PC-3 (cell line): ENCODE measurements around the gene DRD3. TPM values are rescaled to one million over a fixed set of nuclear protein-coding genes. Genes with fewer than 3 reads are reported as not detected.

Experiments
- ATAC-seq: fragments of 200-7000 bp; cut with Tn5 transposase; 2 replicates; pipeline ENCODE4 v1.9.1; 2020; ENCODE audit warnings: mild to moderate bottlenecking, moderate library complexity
- BruUV-seq: library from RNA; stranded (reverse); fragments of 400-500 nt; replicated peaks from 2 replicates; lab custom pipeline; 2021; lab: Mats Ljungman, UMichigan
- CTCF ChIA-PET: fragments of 300-600 bp; sonication (Branson Sonifier 250); formaldehyde crosslinking; loops from one replicate; lab custom pipeline; 2022; ENCODE audit warnings: antibody characterized with exemption; lab: Charles Lee
- POLR2A ChIA-PET: fragments of 300-600 bp; sonication (Branson Sonifier 250); formaldehyde crosslinking; loops from one replicate; lab custom pipeline; 2022; ENCODE audit warnings: antibody characterized with exemption; ENCODE audit not compliant: unreplicated experiment; lab: Charles Lee
- DNase-seq: peaks from one replicate; pipeline ENCODE4 v3.0.0-alpha.2; 2015
- H2AFZ ChIP-seq: fragments of 300-600 bp; sonication (generic); 2 replicates; pipeline ENCODE4 v1.6.0; 2016; ENCODE audit warnings: antibody characterized with exemption, low read length
- H3F3A ChIP-seq: fragments of 300-600 bp; sonication (generic); one replicate; pipeline ENCODE4 v1.6.0; 2017; ENCODE audit warnings: antibody characterized with exemption, low read length, control low read depth, mild to moderate bottlenecking; ENCODE audit not compliant: unreplicated experiment
- H3K27ac ChIP-seq: fragments of 300-600 bp; sonication (generic); 2 replicates; pipeline ENCODE4 v1.5.1; 2016; ENCODE audit warnings: mild to moderate bottlenecking, low read length
- H3K27me3 ChIP-seq: fragments of 300-600 bp; sonication (generic); 2 replicates; pipeline ENCODE4 v1.6.1; 2016; ENCODE audit warnings: low read length, mixed read lengths
- H3K36me3 ChIP-seq: fragments of 300-600 bp; sonication (generic); 2 replicates; pipeline ENCODE4 v1.6.1; 2016; ENCODE audit warnings: low read depth, mixed run types, low read length, mixed read lengths
- H3K4me1 ChIP-seq: fragments of 300-600 bp; sonication (generic); 2 replicates; pipeline ENCODE4 v1.5.1; 2016; ENCODE audit warnings: low read length; ENCODE audit not compliant: insufficient read depth
- H3K4me2 ChIP-seq: fragments of 300-600 bp; sonication (generic); 2 replicates; pipeline ENCODE4 v1.6.0; 2016; ENCODE audit warnings: low read length
- H3K4me3 ChIP-seq: fragments of 300-600 bp; sonication (generic); 2 replicates; pipeline ENCODE4 v1.5.1; 2016; ENCODE audit warnings: mild to moderate bottlenecking, low read length, mixed read lengths
- H3K79me2 ChIP-seq: fragments of 300-600 bp; sonication (generic); 2 replicates; pipeline ENCODE4 v1.6.1; 2017; ENCODE audit warnings: low read length, mixed read lengths
- H3K9ac ChIP-seq: fragments of 300-600 bp; sonication (generic); 2 replicates; pipeline ENCODE4 v1.6.0; 2016; ENCODE audit warnings: mild to moderate bottlenecking, low read length
- H3K9me2 ChIP-seq: fragments of 300-600 bp; sonication (generic); replicated peaks from 2 replicates; pipeline ENCODE4 v1.6.1; 2016; ENCODE audit warnings: mixed run types, low read length, mixed read lengths
- H3K9me3 ChIP-seq: fragments of 300-600 bp; sonication (generic); 2 replicates; pipeline ENCODE4 v1.6.1; 2016; ENCODE audit warnings: low read length, mixed read lengths
- H4K20me1 ChIP-seq: fragments of 300-600 bp; sonication (generic); 2 replicates; pipeline ENCODE4 v1.6.1; 2016; ENCODE audit warnings: low read length, mixed read lengths
- EZH2 ChIP-seq: fragments of 300-600 bp; sonication (generic); IDR thresholded peaks from one replicate; pipeline ENCODE4 v1.6.1; 2017; ENCODE audit warnings: antibody characterized with exemption, mild to moderate bottlenecking, low read length; ENCODE audit not compliant: unreplicated experiment
- EZH2phosphoT487 ChIP-seq: fragments of 300-600 bp; sonication (generic); IDR thresholded peaks from 2 replicates; pipeline ENCODE4 v1.6.1; 2018; ENCODE audit warnings: mild to moderate bottlenecking, antibody characterized with exemption, low read length, borderline replicate concordance
- intact Hi-C: fragments of 100-400 bp; cut with micrococcal nuclease; formaldehyde crosslinking; loops from 2 replicates; pipeline ENCODE4 v1.9.0; 2023
- total RNA-seq: library from RNA; depleted of rRNA; stranded (reverse); fragments of >200 nt; gene quantifications from 2 replicates; pipeline ENCODE4 v1.2.3, GENCODE V29; 2014
- TF ChIP-seq, protein P1 (sequence below): fragments of 300-600 bp; sonication (generic); conservative IDR thresholded peaks from 2 replicates; pipeline ENCODE4 v1.5.1; 2017; ENCODE audit warnings: antibody characterized with exemption, low read depth, mild to moderate bottlenecking, low read length

The DRD3 gene
- total RNA-seq, 1 experiment from 2014 or later = not detected

DNA sequence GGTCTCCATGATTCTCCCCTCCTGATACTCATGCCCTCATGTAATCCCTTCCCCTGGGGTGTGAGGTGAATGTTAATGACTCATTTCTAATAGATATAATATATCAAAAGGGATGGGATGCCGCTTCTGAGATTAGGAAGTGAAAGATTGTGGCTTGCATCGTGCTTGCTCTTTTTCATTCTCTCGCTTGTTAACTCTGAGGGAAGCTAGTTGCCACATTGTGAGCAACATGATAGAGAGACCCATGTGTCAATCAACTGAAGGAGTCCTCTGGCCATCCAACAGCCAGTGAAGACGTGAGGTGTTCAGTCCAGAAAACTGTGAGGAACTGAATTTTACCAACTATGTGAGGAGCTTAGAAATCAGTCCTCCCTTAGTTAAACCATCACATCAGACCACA lies 28.9 kb upstream of the DRD3 start:
- H4K20me1 ChIP-seq = no peaks in the 10 kb centered on the region
- POLR2A ChIA-PET = no interaction called here
- no peaks in the 10 kb centered on the region for H3K79me2 ChIP-seq
- no peak overlapping the region for H3K4me2 ChIP-seq
- no peak overlapping the region for H3K27ac ChIP-seq
- CTCF ChIA-PET = no interaction called here
- H3F3A ChIP-seq = no peaks in the 10 kb centered on the region
- H3K9me2 ChIP-seq = no peaks in the 10 kb centered on the region; the same call in 1 of the 2 replicates
- H3K36me3 ChIP-seq = no peaks in the 10 kb centered on the region
- H3K9ac ChIP-seq = no peak overlapping the region
- intact Hi-C loops = no loop called here
- H3K27me3 ChIP-seq = peaks cover 21% of the 10 kb centered on the region; the same call in 1 of the 2 replicates
- H3K9me3 ChIP-seq = no peaks in the 10 kb centered on the region
- DNase-seq (no peak), ATAC-seq (no peak)
- H3K4me3 ChIP-seq = no peak overlapping the region
- BruUV-seq = no TSS peak
- no peaks in the 10 kb centered on the region for H3K4me1 ChIP-seq
- no peak for TF ChIP-seq EZH2phosphoT487
- TF ChIP-seq, protein P1, sequence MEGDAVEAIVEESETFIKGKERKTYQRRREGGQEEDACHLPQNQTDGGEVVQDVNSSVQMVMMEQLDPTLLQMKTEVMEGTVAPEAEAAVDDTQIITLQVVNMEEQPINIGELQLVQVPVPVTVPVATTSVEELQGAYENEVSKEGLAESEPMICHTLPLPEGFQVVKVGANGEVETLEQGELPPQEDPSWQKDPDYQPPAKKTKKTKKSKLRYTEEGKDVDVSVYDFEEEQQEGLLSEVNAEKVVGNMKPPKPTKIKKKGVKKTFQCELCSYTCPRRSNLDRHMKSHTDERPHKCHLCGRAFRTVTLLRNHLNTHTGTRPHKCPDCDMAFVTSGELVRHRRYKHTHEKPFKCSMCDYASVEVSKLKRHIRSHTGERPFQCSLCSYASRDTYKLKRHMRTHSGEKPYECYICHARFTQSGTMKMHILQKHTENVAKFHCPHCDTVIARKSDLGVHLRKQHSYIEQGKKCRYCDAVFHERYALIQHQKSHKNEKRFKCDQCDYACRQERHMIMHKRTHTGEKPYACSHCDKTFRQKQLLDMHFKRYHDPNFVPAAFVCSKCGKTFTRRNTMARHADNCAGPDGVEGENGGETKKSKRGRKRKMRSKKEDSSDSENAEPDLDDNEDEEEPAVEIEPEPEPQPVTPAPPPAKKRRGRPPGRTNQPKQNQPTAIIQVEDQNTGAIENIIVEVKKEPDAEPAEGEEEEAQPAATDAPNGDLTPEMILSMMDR = no peak
- TF ChIP-seq EZH2 = no peak
- H2AFZ ChIP-seq = no peak overlapping the region

DNA sequence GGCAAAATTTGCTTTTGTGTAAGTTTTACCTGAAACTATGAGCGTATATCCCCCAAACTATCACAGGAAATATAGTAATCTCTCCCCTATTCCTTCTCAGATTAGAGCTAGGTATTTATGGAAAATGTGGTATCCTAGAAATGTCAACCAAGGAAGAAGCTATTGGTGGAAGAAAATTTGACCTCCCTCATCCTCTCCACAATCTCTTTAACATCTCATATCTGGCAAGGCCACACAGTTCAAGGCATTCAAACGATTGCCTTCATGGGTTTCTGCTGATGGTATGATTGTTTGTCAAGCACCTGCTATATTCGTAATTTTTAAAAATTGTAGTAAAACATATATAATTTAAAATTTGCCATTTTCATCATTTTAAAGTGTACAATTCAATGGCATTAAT lies 27.5 kb upstream of the DRD3 start:
- Histone ChIP-seq H2AFZ (no peak overlapping the region), H3F3A (no peaks in the 10 kb centered on the region), H3K27ac (no peak overlapping the region), H3K9me2 (no peaks in the 10 kb centered on the region; the same call in 1 of the 2 replicates), H3K9ac (no peak overlapping the region), H3K4me1 (no peaks in the 10 kb centered on the region), H3K79me2 (no peaks in the 10 kb centered on the region), H3K36me3 (no peaks in the 10 kb centered on the region), H3K4me3 (no peak overlapping the region), H3K9me3 (no peaks in the 10 kb centered on the region), H3K27me3 (peaks cover 10% of the 10 kb centered on the region; the same call in 1 of the 2 replicates), H4K20me1 (no peaks in the 10 kb centered on the region), H3K4me2 (no peak overlapping the region)
- no peak for DNase-seq
- TF ChIP-seq EZH2phosphoT487 = no peak
- TF ChIP-seq EZH2 = no peak
- TF ChIP-seq, protein P1 = no peak
- no TSS peak for BruUV-seq
- intact Hi-C loops = no loop called here
- ChIA-PET POLR2A (no interaction called here), CTCF (no interaction called here)
- no peak for ATAC-seq

DNA sequence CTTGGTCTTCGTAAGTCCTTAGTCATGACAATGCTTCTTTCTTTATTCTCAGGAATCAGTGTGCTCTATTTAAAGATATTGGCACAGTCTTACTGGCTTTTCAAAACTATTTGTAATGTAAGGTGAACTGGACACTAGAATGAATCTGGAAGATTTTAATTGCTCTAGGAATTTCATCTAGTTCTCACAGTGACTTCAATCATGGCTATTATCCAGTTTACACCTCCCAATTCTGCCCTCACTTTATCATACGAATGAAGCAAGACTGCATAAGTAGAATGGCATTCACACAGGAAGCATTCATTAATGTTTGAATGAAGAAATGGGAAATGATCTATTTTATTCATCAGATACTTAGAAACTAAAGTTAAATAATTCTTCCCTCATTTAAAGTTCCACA lies 26.7 kb upstream of the DRD3 start:
- POLR2A ChIA-PET = no interaction called here

More for the DNA sequence above, 26.7 kb upstream of the DRD3 start:
- H3K4me3 ChIP-seq = no peak overlapping the region
- H3K9me2 ChIP-seq = no peaks in the 10 kb centered on the region; the same call in 1 of the 2 replicates
- no peak overlapping the region for H3K4me2 ChIP-seq
- CTCF ChIA-PET = no interaction called here
- TF ChIP-seq, protein P1 = no peak
- no peak for TF ChIP-seq EZH2phosphoT487
- no peak for TF ChIP-seq EZH2
- no peak overlapping the region for H3K9ac ChIP-seq
- no peaks in the 10 kb centered on the region for H3K79me2 ChIP-seq
- no peaks in the 10 kb centered on the region for H3F3A ChIP-seq
- DNase-seq (no peak), ATAC-seq (no peak)
- no peaks in the 10 kb centered on the region for H4K20me1 ChIP-seq
- no peak overlapping the region for H3K27ac ChIP-seq
- H3K9me3 ChIP-seq = no peaks in the 10 kb centered on the region
- intact Hi-C loops = no loop called here
- BruUV-seq = no TSS peak
- H3K36me3 ChIP-seq = no peaks in the 10 kb centered on the region
- H3K4me1 ChIP-seq = no peaks in the 10 kb centered on the region
- no peak overlapping the region for H2AFZ ChIP-seq
- H3K27me3 ChIP-seq = peaks cover 11% of the 10 kb centered on the region; the same call in 1 of the 2 replicates
